ENCODE results near the gene MTF1.
A peak's percentile ranks its signal among the peaks of the same experiment; 100 is the strongest.

MTF1 gene

GRCh38 chr1:37867784-37868183 lies 8.4 kb upstream of the MTF1 start:
- DNase-seq (ENCODE audit: low spot score) = no peak

GRCh38 chr1:37866491-37866890 lies 7.1 kb upstream of the MTF1 start:
- no peak for DNase-seq (ENCODE audit: low spot score)

GRCh38 chr1:37865348-37866120 lies 6.1 kb upstream of the MTF1 start:
- peak; percentile 29 for DNase-seq (ENCODE audit: low spot score)

GRCh38 chr1:37862330-37862729 lies 2.9 kb upstream of the MTF1 start:
- no peak for DNase-seq (ENCODE audit: low spot score)

GRCh38 chr1:37861151-37861550 lies 1.8 kb upstream of the MTF1 start:
- no peak for DNase-seq (ENCODE audit: low spot score)

- no peak for DNase-seq (ENCODE audit: low spot score)
Observed at GRCh38 chr1:37860346-37860666, 914 bp upstream of the MTF1 start.

GRCh38 chr1:37858931-37859506 lies 373 bp downstream of the MTF1 start:
- peak; percentile 50 for DNase-seq (ENCODE audit: low spot score)

- no peak for DNase-seq (ENCODE audit: low spot score)
Observed at GRCh38 chr1:37854406-37854805, 5.0 kb downstream of the MTF1 start.

- DNase-seq (ENCODE audit: low spot score) = no peak
Observed at GRCh38 chr1:37853157-37853556, 6.2 kb downstream of the MTF1 start.

GRCh38 chr1:37851782-37852210 lies 7.6 kb downstream of the MTF1 start:
- no peak for DNase-seq (ENCODE audit: low spot score)

- no peak for DNase-seq (ENCODE audit: low spot score)
Observed at GRCh38 chr1:37851262-37851661, 8.1 kb downstream of the MTF1 start.

- DNase-seq (ENCODE audit: low spot score) = no peak
Observed at GRCh38 chr1:37850352-37850955, 8.9 kb downstream of the MTF1 start.

GRCh38 chr1:37849480-37849879 lies 9.9 kb downstream of the MTF1 start:
- no peak for DNase-seq (ENCODE audit: low spot score)

GRCh38 chr1:37846647-37847339 lies 12.6 kb downstream of the MTF1 start:
- no peak for DNase-seq (ENCODE audit: low spot score)

GRCh38 chr1:37845786-37846185 lies 13.6 kb downstream of the MTF1 start:
- no peak for DNase-seq (ENCODE audit: low spot score)

GRCh38 chr1:37845049-37845646 lies 14.2 kb downstream of the MTF1 start:
- no peak for DNase-seq (ENCODE audit: low spot score)

- no peak for DNase-seq (ENCODE audit: low spot score)
Observed at GRCh38 chr1:37844536-37844935, 14.9 kb downstream of the MTF1 start.

GRCh38 chr1:37841652-37842051 lies 17.7 kb downstream of the MTF1 start:
- DNase-seq (ENCODE audit: low spot score) = no peak

GRCh38 chr1:37840711-37841110 lies 18.7 kb downstream of the MTF1 start:
- DNase-seq (ENCODE audit: low spot score) = no peak

- no peak for DNase-seq (ENCODE audit: low spot score)
Observed at GRCh38 chr1:37839676-37840075, 19.7 kb downstream of the MTF1 start.

GRCh38 chr1:37836788-37837187 lies 22.6 kb downstream of the MTF1 start:
- DNase-seq (ENCODE audit: low spot score) = no peak

GRCh38 chr1:37831809-37832208 lies 27.6 kb downstream of the MTF1 start:
- no peak for DNase-seq (ENCODE audit: low spot score)

GRCh38 chr1:37831109-37831508 lies 28.3 kb downstream of the MTF1 start:
- DNase-seq (ENCODE audit: low spot score) = no peak

Data from AG08396 (cell line).